Testis (tissue), 2 donors: ENCODE data around the gene ERRFI1.

Experiments used
- CTCF ChIP-seq, 3 experiments: fragments of 450-650 bp in 2 of 3; fragments of 200-600 bp in 1 of 3; sonication (generic) in 1 of 3; IDR thresholded peaks; one replicate each; pipeline ENCODE4 v1.5.1; 2016 to 2019; ENCODE audit warnings: antibody characterized with exemption in 3 of 3, mild to moderate bottlenecking in 2 of 3, moderate library complexity in 1 of 3
- POLR2A ChIP-seq: fragments of 450-650 bp; IDR thresholded peaks from one replicate; pipeline ENCODE4 v1.6.1; 2017; ENCODE audit warnings: antibody characterized with exemption, mild to moderate bottlenecking, moderate library complexity

GRCh38 chr1:8016895-8017241 lies 9.2 kb downstream of the ERRFI1 start:
- no peak for TF ChIP-seq CTCF (IDR thresholded peaks at IDR 0.05)
- TF ChIP-seq POLR2A, result no peak
